Measurements from ENCODE around the gene ELOVL7.
"Not testable (repeated sequence)": the region's sequence is repeated elsewhere in the genome, so short reads cannot be mapped to it uniquely, and the experiment has no call there.

DNA sequence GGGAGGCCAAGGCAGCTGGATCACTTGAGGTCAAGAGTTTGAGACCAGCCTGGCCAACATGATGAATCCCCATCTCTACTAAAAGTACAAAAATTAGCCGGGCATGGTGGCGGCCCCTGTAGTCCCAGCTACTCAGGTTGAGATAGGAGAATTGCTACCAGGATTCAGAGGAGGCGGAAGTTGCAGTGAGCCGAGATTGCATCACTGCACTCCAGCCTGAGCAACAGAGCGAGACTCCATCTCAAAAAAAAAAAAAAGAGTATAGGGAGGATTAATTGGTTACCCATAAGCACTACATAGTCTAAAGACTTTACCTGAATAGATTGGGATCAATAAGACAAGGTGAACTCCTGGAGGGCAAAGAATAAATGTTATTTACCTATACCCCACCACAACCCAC lies 27.9 kb downstream of the ELOVL7 start:
- TF ChIP-seq CTCF (IDR thresholded peaks at IDR 0.05); REST (IDR thresholded peaks at IDR 0.05; ENCODE audit: low read depth, low read length); RAD21 (IDR thresholded peaks at IDR 0.05; ENCODE audit: low read length); ELF1 (IDR thresholded peaks at IDR 0.05); EZH2phosphoT487 (IDR thresholded peaks at IDR 0.05; ENCODE audit: borderline replicate concordance, low read depth); MAX (IDR thresholded peaks at IDR 0.05; ENCODE audit: low read depth); POLR2AphosphoS5 (IDR thresholded peaks at IDR 0.05; ENCODE audit: low read depth, low read length); YY1 (IDR thresholded peaks at IDR 0.05; ENCODE audit: low read depth); GABPA (IDR thresholded peaks at IDR 0.05; ENCODE audit: low read depth); NFIC (IDR thresholded peaks at IDR 0.05; ENCODE audit: borderline replicate concordance); EP300 (IDR thresholded peaks at IDR 0.05; ENCODE audit: borderline replicate concordance in 1 of 2, low read depth in 1 of 2, low read length in 1 of 2): not testable (repeated sequence)
